ENCODE results near the gene GNB1.

DNA sequence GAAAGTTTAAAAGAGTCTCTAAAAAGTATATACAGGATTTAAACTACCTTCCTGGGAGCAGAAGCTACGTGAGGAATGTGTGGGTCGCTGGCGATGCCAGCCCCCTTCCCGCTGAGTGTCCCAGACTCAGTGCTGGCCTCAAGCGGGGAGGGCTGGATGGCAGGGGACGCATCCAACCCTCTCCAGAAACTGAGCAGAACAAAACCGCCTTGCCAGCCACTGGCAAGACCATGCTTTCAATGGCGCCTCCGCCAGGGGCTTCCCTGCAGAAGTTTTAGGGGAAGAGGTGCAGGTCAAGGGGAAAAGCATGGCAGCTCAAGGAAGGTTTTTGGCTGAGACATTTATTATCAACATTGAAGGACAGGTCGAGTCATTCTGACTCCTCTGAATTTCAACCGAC is 138.7 kb downstream of the GNB1 start:
- TF ChIP-seq GATA2 (IDR thresholded peaks at IDR 0.05; ENCODE audit: low read depth, low read length) = no peak
- no peak for TF ChIP-seq GATA3 (IDR thresholded peaks at IDR 0.05; ENCODE audit: low read depth, low read length)
